ENCODE results near the gene EOLA2. TPM values are rescaled to one million over a fixed set of nuclear protein-coding genes. Genes with fewer than 3 reads are reported as not detected.
"Not testable (repeated sequence)": the region's sequence is repeated elsewhere in the genome, so short reads cannot be mapped to it uniquely, and the experiment has no call there.

Gene EOLA2
- 45.1 and 45.2 TPM in 2 replicates for total RNA-seq

DNA sequence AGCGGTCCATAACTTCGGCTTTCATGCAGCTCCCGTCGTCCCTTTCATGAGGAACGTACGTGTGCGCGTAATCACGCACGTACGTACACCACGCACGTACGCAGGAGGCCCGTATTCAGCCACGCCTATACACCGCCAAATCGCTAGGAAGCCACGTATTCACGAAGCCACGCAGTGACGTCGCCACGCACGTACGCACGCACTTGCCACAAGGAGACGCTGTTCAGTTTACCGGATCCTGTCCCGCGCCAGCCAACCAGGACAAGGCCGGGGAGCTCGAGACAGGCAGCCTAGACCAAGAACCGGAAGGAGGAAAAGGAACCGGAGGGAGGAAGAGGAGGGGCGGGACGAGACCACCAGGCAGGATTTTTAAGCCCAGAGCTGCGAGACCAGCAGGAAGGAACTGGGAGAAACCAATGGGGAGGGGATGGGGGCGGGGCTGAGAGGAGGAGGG is at the start of gene EOLA2:
TSS of gene EOLA2 (minus strand) at position 65 of the 454 bp plus-strand sequence. CDS start 4,617 bp downstream, outside the sequence.
- Mint-ChIP-seq H3K27me3 (ENCODE audit: low read depth) (no peaks in the 10 kb centered on the region), H3K27ac (peak within 1 kb of the TSS; percentile 99), H3K4me3 (ENCODE audit: low read depth) (peak within 1 kb of the TSS; percentile 86)

DNA sequence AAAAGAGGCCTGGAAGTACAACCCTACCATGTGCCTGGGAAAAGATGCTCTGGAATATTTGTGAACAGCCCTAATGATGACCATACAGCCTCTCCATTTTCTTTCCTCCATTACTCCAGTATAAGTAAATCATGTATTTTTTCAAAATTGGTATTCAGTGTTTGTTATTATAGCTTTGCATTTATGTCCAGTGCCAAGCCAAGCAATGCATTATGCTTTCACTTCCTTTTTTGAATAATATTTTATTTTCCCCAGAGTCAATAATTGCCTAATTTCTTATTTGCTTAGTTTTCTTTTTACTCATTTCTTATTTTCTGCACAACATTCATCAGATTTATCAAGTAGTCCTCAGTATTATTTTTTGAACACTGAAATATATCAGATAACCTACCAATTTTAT is 49.3 kb upstream of the EOLA2 start:
- Mint-ChIP-seq H3K9me3 (no peaks in the 10 kb centered on the region), H3K4me1 (ENCODE audit: low read depth) (no peaks in the 10 kb centered on the region), H3K27me3 (ENCODE audit: low read depth) (no peaks in the 10 kb centered on the region), H3K4me3 (ENCODE audit: low read depth) (no peak overlapping the region), H3K36me3 (ENCODE audit: low read depth) (peaks cover 4% of the 10 kb centered on the region), H3K27ac (no peak overlapping the region)
- intact Hi-C loops (cut with micrococcal nuclease) = no loop called here
- no peak for DNase-seq (ENCODE audit: low spot score)

More for the DNA sequence above, at the start of gene EOLA2:
- Mint-ChIP-seq H3K4me1 (ENCODE audit: low read depth) (peaks cover 1% of the 10 kb centered on the region), H3K9me3 (no peaks in the 10 kb centered on the region), H3K36me3 (ENCODE audit: low read depth) (peaks cover 6% of the 10 kb centered on the region)
- DNase-seq (ENCODE audit: low spot score) = peak; percentile 90
- intact Hi-C loops (cut with micrococcal nuclease) = loop anchor here (10.0 kb wide), 2 partner anchors 756 to 956 kb away; partner anchors contain the start of genes CD99L2 and MTMR1

DNA sequence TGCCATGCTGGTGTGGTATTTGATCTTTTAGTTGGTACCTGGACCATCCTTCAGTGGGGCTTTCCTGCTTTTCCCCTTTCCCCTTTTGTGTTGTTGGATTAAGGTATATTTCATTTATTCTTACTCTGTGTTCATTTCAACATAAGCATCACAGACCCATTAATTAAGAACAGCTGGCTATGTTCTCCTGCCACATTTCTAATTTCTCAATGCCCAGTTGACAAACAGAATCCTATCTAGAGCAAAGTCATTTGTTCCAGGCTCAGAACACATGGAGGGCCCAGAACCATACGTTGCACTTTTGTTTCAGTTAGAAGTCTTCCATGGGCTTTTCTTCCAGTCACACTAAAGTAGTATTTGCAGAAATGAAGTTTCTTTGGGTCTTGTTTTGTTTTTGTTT is 46.1 kb upstream of the EOLA2 start:
- Mint-ChIP-seq H3K27ac (no peak overlapping the region), H3K4me1 (ENCODE audit: low read depth) (no peaks in the 10 kb centered on the region), H3K27me3 (ENCODE audit: low read depth) (no peaks in the 10 kb centered on the region), H3K36me3 (ENCODE audit: low read depth) (no peaks in the 10 kb centered on the region), H3K4me3 (ENCODE audit: low read depth) (no peak overlapping the region), H3K9me3 (no peaks in the 10 kb centered on the region)
- DNase-seq (ENCODE audit: low spot score) = no peak
- intact Hi-C loops (cut with micrococcal nuclease) = no loop called here

DNA sequence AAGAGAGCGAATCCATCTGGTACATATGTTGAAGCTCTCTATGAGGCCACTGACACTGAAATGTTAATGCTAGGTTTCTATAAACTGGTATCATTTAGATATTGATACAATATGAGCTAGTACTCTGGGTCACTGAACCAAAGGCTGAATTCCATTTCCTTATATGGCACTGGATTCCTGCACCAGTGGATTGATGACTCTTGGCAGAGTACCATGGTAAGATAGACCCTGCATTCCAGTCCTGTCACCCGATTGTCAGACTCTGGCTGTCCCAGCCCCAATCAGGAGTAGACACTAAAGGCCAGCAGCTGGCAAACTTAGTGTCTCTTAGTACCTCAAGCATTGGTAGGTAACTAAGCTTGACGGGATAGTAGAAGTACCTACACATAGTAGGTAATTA is 44.0 kb upstream of the EOLA2 start:
- Mint-ChIP-seq H3K4me1 (ENCODE audit: low read depth) (no peaks in the 10 kb centered on the region), H3K4me3 (ENCODE audit: low read depth) (no peak overlapping the region), H3K27ac (no peak overlapping the region), H3K9me3 (no peaks in the 10 kb centered on the region), H3K36me3 (ENCODE audit: low read depth) (no peaks in the 10 kb centered on the region), H3K27me3 (ENCODE audit: low read depth) (no peaks in the 10 kb centered on the region)
- intact Hi-C loops (cut with micrococcal nuclease) = no loop called here
- no peak for DNase-seq (ENCODE audit: low spot score)

DNA sequence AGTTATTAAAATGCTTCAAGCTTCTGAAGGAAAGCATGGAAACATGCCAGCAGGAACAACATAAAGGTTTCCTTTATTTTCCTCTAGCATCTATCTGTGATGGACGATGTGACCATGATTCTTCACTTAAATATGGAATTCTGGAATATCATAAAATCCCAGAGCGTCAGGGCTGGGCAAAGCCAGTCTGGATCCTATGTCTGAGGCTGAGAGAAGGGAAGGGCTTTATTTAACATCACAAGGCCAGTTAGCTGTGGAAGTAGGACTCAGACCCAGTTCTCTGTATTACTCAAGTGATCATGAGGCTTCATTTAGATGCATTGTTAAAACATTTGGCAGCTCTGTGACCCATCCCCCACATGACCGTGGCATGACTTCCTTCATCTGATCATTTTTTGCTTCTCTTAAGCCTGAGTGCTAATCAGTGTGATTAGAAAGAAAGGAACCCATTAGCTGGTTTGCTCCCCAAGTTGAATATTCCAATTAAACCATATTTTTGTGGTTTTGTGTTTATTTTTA is 40.9 kb upstream of the EOLA2 start:
- no peaks in the 10 kb centered on the region for H3K36me3 Mint-ChIP-seq (ENCODE audit: low read depth)
- no peak for DNase-seq (ENCODE audit: low spot score)
- H3K27me3 Mint-ChIP-seq (ENCODE audit: low read depth) = no peaks in the 10 kb centered on the region
- intact Hi-C loops (cut with micrococcal nuclease) = no loop called here
- H3K4me3 Mint-ChIP-seq (ENCODE audit: low read depth) = no peak overlapping the region
- H3K4me1 Mint-ChIP-seq (ENCODE audit: low read depth) = no peaks in the 10 kb centered on the region
- no peak overlapping the region for H3K27ac Mint-ChIP-seq
- no peaks in the 10 kb centered on the region for H3K9me3 Mint-ChIP-seq

DNA sequence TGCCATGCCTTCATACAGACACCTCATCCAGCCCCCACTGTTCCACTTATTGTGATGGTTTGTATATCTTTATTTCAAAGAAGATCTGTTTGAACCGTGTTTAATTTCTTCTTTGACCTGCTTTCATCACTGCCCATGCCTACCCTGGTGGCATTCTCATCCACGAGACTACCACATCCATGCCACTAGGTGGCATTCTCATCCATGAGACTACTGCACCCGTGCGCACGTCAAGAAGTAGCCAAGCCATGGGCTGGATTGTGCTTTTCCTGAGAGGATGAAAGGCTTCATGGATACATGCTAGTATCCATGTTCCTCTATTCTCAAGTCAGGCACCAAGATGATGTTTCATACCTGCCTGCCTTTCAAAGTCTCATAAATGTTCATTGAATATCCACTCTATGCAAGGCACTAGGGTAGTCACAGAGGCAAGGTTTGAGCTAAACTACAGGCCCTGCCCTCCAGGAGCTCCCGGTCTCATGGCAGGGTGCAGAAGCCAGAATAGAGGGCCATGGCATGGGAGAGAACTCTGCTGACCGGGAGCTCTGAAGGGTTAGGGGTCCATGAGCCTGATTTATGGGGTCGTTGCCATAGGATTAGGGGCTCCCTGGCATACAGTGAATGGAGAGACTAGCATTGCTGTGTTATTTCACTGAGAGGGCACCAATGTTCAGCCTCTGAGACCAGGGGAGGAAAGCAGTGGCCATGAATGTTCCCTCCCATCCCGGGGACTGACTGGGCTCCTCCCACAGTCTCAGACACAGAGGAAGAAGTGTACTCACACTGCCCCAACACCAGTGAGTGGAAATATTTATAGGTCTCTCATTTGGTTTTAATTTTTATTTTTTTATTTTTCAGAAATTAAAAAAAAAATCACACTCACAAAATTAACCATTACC is 24.8 kb upstream of the EOLA2 start:
- intact Hi-C loops (cut with micrococcal nuclease) = loop anchor here (2.0 to 5.0 kb wide), 2 partner anchors 398 to 719 kb away; no protein-coding TSS in a partner anchor
- peaks cover 5% of the 10 kb centered on the region for H3K4me1 Mint-ChIP-seq (ENCODE audit: low read depth)
- no peak for DNase-seq (ENCODE audit: low spot score)
- peaks cover 23% of the 10 kb centered on the region for H3K36me3 Mint-ChIP-seq (ENCODE audit: low read depth)
- no peaks in the 10 kb centered on the region for H3K9me3 Mint-ChIP-seq
- no peak overlapping the region for H3K27ac Mint-ChIP-seq
- H3K27me3 Mint-ChIP-seq (ENCODE audit: low read depth) = no peaks in the 10 kb centered on the region
- H3K4me3 Mint-ChIP-seq (ENCODE audit: low read depth) = no peak overlapping the region

DNA sequence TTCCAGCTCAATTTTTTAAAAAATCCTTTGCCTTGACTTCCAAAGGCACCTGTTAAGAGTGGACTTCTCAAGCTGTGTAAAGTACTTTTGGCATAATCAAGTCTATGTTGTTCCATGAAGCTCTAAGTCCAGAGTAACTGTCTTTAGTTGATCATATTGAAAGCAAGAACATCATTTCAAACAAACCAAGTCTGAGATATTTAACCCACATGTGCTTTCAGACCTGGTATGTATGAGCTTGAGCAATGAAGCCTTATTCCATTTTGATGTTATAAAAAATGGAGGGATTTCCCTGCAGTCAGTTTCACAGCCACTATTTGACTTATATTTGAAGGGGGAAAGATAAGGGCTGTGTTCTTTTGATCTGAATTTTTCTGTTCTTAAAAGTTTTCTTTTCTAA is 23.7 kb upstream of the EOLA2 start:
- Mint-ChIP-seq H3K36me3 (ENCODE audit: low read depth) (peaks cover 19% of the 10 kb centered on the region), H3K9me3 (no peaks in the 10 kb centered on the region), H3K27me3 (ENCODE audit: low read depth) (no peaks in the 10 kb centered on the region), H3K4me1 (ENCODE audit: low read depth) (peaks cover 2% of the 10 kb centered on the region), H3K27ac (no peak overlapping the region), H3K4me3 (ENCODE audit: low read depth) (no peak overlapping the region)
- intact Hi-C loops (cut with micrococcal nuclease) = loop anchor here (2.0 to 5.0 kb wide), 2 partner anchors 399 to 720 kb away; no protein-coding TSS in a partner anchor
- DNase-seq (ENCODE audit: low spot score) = no peak

DNA sequence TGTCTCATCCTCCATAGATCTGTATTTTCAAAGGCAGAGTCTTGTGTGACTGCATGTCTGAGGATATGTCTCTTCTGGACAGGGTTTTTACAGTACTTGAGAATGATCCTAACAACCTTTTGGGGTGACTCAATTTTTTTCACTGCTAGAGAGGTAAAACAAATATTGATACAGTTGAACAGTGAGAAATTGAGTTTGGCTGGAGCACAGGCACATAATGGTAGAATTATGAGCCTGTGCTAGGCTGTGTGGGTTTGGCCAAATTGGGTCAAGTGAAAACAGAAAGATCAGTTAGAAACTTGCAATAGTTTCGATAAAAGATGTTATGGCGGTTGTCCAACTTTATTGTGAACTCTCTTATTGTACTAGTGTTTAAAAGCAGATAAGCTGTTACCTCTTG is 23.3 kb upstream of the EOLA2 start:
- no peak overlapping the region for H3K4me3 Mint-ChIP-seq (ENCODE audit: low read depth)
- peaks cover 19% of the 10 kb centered on the region for H3K36me3 Mint-ChIP-seq (ENCODE audit: low read depth)
- H3K9me3 Mint-ChIP-seq = no peaks in the 10 kb centered on the region
- intact Hi-C loops (cut with micrococcal nuclease) = loop anchor here (5.0 kb wide), 1 partner anchor 721 kb away; no protein-coding TSS in a partner anchor
- H3K27ac Mint-ChIP-seq = no peak overlapping the region
- no peaks in the 10 kb centered on the region for H3K27me3 Mint-ChIP-seq (ENCODE audit: low read depth)
- no peak for DNase-seq (ENCODE audit: low spot score)
- H3K4me1 Mint-ChIP-seq (ENCODE audit: low read depth) = peaks cover 2% of the 10 kb centered on the region

DNA sequence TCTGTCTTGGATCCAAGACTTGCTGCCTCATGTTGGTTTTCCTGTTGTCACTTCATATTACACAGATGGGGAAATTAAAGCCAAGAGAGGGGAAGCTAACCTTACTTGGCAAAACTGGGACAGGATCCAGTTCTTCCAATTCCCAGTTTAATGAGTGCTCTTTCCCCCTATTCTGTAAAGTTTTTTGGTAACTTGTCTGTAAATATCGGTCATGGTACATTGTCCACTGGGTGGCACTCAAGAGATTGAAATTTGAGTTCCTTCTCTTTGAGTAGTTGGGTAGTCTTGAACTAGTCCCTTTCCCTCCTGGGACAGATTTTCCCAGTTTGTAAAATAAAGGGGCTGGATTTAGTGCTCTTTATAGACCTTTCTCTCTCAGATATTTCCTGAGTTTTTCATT is 12.4 kb upstream of the EOLA2 start:
- no peak for DNase-seq (ENCODE audit: low spot score)
- H3K36me3 Mint-ChIP-seq (ENCODE audit: low read depth) = peaks cover 18% of the 10 kb centered on the region

DNA sequence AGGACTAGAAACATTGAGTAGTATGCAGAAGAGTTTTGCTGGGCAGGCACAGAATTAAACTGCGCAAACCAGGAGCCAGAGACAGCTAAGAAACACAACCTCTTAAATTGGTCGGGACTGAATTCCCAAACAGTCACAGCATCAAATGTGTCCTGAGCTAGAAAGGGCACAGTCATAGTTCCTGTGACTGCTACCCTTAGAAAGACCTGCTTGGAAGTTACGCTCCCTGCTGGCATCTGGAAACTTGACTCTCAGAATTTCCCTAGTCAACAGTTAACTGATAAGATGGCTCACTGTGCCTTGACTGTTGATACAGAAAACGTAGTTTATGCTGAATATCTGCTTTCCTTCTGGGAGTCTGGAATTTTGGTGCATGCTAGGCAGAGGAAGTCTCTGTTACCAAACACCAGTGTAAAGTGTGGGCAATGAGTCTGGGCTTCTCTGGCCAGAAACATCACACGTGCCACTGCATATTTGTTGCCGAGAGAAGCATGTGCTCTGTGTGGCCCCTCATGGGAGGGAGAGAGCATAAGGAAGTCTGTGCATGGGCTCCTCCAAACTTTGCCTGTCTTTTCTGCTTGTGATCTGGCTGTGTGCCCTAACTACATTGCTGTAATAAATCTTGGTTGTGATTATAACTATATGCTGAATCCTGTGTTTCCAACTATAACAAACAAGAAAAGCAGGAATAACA is 11.6 kb upstream of the EOLA2 start:
- H3K27ac Mint-ChIP-seq = no peak overlapping the region

More for the DNA sequence above, 12.4 kb upstream of the EOLA2 start:
- H3K4me1 Mint-ChIP-seq (ENCODE audit: low read depth) = no peaks in the 10 kb centered on the region
- no peaks in the 10 kb centered on the region for H3K27me3 Mint-ChIP-seq (ENCODE audit: low read depth)
- no peaks in the 10 kb centered on the region for H3K9me3 Mint-ChIP-seq
- H3K4me3 Mint-ChIP-seq (ENCODE audit: low read depth) = no peak overlapping the region
- H3K27ac Mint-ChIP-seq = no peak overlapping the region
- intact Hi-C loops (cut with micrococcal nuclease) = no loop called here

DNA sequence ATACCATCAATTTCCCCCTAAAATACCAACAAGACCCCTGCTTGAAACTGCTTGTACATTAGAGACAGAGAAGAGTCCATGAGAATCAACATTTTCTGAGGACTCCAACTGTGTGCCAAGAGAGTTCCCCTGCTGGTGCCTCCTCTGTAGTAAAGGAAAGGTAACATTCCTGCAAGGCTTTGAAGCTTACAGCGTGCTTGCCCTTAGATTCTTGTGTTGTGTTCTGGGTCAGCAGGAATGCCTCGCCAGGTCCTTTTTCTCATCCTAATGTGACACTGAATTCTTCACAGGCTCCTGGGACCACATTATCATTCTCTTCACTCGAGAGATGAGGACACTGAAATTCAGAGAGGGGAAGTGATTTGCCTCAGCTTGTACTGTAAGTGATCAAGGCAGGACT is 9.7 kb upstream of the EOLA2 start:
- Mint-ChIP-seq H3K9me3 (no peaks in the 10 kb centered on the region), H3K36me3 (ENCODE audit: low read depth) (peaks cover 13% of the 10 kb centered on the region), H3K4me1 (ENCODE audit: low read depth) (no peaks in the 10 kb centered on the region), H3K27me3 (ENCODE audit: low read depth) (no peaks in the 10 kb centered on the region), H3K27ac (no peak overlapping the region), H3K4me3 (ENCODE audit: low read depth) (no peak overlapping the region)
- DNase-seq (ENCODE audit: low spot score) = no peak
- intact Hi-C loops (cut with micrococcal nuclease) = loop anchor here (10.0 kb wide), 2 partner anchors 413 to 627 kb away; no protein-coding TSS in a partner anchor

More for the DNA sequence above, 11.6 kb upstream of the EOLA2 start:
- Mint-ChIP-seq H3K4me1 (ENCODE audit: low read depth) (no peaks in the 10 kb centered on the region), H3K36me3 (ENCODE audit: low read depth) (peaks cover 18% of the 10 kb centered on the region), H3K4me3 (ENCODE audit: low read depth) (no peak overlapping the region), H3K9me3 (no peaks in the 10 kb centered on the region), H3K27me3 (ENCODE audit: low read depth) (no peaks in the 10 kb centered on the region)
- DNase-seq (ENCODE audit: low spot score) = no peak
- intact Hi-C loops (cut with micrococcal nuclease) = loop anchor here (10.0 kb wide), 2 partner anchors 415 to 625 kb away; no protein-coding TSS in a partner anchor

DNA sequence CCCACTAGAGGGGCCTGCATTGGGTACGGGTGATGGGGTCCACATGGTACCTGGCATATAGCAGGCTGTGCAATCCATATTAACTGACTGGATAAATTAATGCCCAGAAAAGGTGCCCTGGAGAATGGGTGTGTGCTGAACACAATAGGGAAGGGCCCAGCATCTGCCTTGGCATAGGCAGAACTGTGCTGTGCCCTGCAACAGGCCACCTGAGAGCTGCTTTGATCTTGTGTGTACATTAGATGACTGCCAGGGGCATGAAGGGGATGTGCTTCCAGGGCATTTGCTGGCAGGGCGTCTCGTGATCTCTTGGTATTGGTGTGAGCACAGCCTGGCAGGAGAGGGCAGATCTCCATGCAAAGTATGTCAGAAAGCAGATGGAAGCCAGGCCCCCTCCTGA is 8.6 kb upstream of the EOLA2 start:
- not testable (repeated sequence) for H3K4me3 Mint-ChIP-seq (ENCODE audit: low read depth); H3K9me3 Mint-ChIP-seq; H3K4me1 Mint-ChIP-seq (ENCODE audit: low read depth); DNase-seq (ENCODE audit: low spot score); H3K27me3 Mint-ChIP-seq (ENCODE audit: low read depth); H3K27ac Mint-ChIP-seq
- intact Hi-C loops (cut with micrococcal nuclease) = loop anchor here (10.0 kb wide), 2 partner anchors 412 to 628 kb away; no protein-coding TSS in a partner anchor
- peaks cover 13% of the 10 kb centered on the region for H3K36me3 Mint-ChIP-seq (ENCODE audit: low read depth)
